ENCODE data around the gene AMN1. TPM values are rescaled to one million over a fixed set of nuclear protein-coding genes. Genes with fewer than 3 reads are reported as not detected.
"Not testable (repeated sequence)": the region's sequence is repeated elsewhere in the genome, so short reads cannot be mapped to it uniquely, and the experiment has no call there.

The AMN1 gene
- total RNA-seq, 1 donor from 2014 or later, result 3.9 TPM

- Histone ChIP-seq H3K4me2 (ENCODE audit: low read length) (no peak overlapping the region), H3K4me1 (ENCODE audit: insufficient read depth, low read length) (peaks cover 23% of the 10 kb centered on the region), H3K9me3 (ENCODE audit: insufficient read depth, low read depth, low read length) (no peaks in the 10 kb centered on the region), H2AFZ (ENCODE audit: low read depth, low read length) (no peak overlapping the region), H3K79me2 (ENCODE audit: insufficient read depth, low read length) (no peaks in the 10 kb centered on the region), H3K36me3 (ENCODE audit: insufficient read depth, low read length) (no peaks in the 10 kb centered on the region), H3K4me3 (ENCODE audit: insufficient read depth, low read depth, low read length) (no peak overlapping the region), H4K20me1 (ENCODE audit: insufficient read depth, low read length) (no peaks in the 10 kb centered on the region), H3K27me3 (ENCODE audit: insufficient read depth, low read length) (no peaks in the 10 kb centered on the region), H3K9ac (ENCODE audit: low read length) (no peak overlapping the region), H3K27ac (ENCODE audit: low read depth, low read length) (peak overlapping the region; percentile 56)
- DNase-seq (ENCODE audit: low read depth) (no peak), FAIRE-seq (no peak)
- no peak overlapping the region for H3K4me3 Mint-ChIP-seq (ENCODE audit: unreplicated experiment)
- H3K27me3 Mint-ChIP-seq (ENCODE audit: low read depth, unreplicated experiment), result no peaks in the 10 kb centered on the region
- H3K36me3 Mint-ChIP-seq (ENCODE audit: low read depth, unreplicated experiment), result no peaks in the 10 kb centered on the region
- TF ChIP-seq EZH2 (IDR thresholded peaks at IDR 0.05; ENCODE audit: insufficient read depth, low read length) (no peak), CTCF (IDR thresholded peaks at IDR 0.05; ENCODE audit: insufficient read depth, low read depth, low read length) (no peak)
- H3K4me1 Mint-ChIP-seq (ENCODE audit: low read depth, unreplicated experiment), result peaks cover 11% of the 10 kb centered on the region
- H3K9me3 Mint-ChIP-seq (ENCODE audit: unreplicated experiment), result no peaks in the 10 kb centered on the region
- H3K27ac Mint-ChIP-seq (ENCODE audit: unreplicated experiment), result no peak overlapping the region
Measured at GRCh38 chr12:31737345-31737744, 8.5 kb upstream of the AMN1 start.

- H3K27ac ChIP-seq (ENCODE audit: low read depth, low read length), result peak overlapping the region; percentile 56
- Mint-ChIP-seq H3K36me3 (ENCODE audit: low read depth, unreplicated experiment) (no peaks in the 10 kb centered on the region), H3K4me3 (ENCODE audit: unreplicated experiment) (no peak overlapping the region), H3K4me1 (ENCODE audit: low read depth, unreplicated experiment) (peaks cover 17% of the 10 kb centered on the region), H3K9me3 (ENCODE audit: unreplicated experiment) (no peaks in the 10 kb centered on the region), H3K27ac (ENCODE audit: unreplicated experiment) (peak overlapping the region; percentile 69), H3K27me3 (ENCODE audit: low read depth, unreplicated experiment) (no peaks in the 10 kb centered on the region)
- no peaks in the 10 kb centered on the region for H3K9me3 ChIP-seq (ENCODE audit: insufficient read depth, low read depth, low read length)
- H3K36me3 ChIP-seq (ENCODE audit: insufficient read depth, low read length), result no peaks in the 10 kb centered on the region
- H4K20me1 ChIP-seq (ENCODE audit: insufficient read depth, low read length), result no peaks in the 10 kb centered on the region
- H3K4me2 ChIP-seq (ENCODE audit: low read length), result peak overlapping the region; percentile 42
- no peak overlapping the region for H2AFZ ChIP-seq (ENCODE audit: low read depth, low read length)
- no peaks in the 10 kb centered on the region for H3K79me2 ChIP-seq (ENCODE audit: insufficient read depth, low read length)
- peak overlapping the region; percentile 29 for H3K9ac ChIP-seq (ENCODE audit: low read length)
- DNase-seq (ENCODE audit: low read depth), result peak; percentile 94
- no peak for TF ChIP-seq CTCF (IDR thresholded peaks at IDR 0.05; ENCODE audit: insufficient read depth, low read depth, low read length)
- TF ChIP-seq EZH2 (IDR thresholded peaks at IDR 0.05; ENCODE audit: insufficient read depth, low read length), result no peak
- H3K4me1 ChIP-seq (ENCODE audit: insufficient read depth, low read length), result peaks cover 27% of the 10 kb centered on the region
- no peak for FAIRE-seq
- no peak overlapping the region for H3K4me3 ChIP-seq (ENCODE audit: insufficient read depth, low read depth, low read length)
- no peaks in the 10 kb centered on the region for H3K27me3 ChIP-seq (ENCODE audit: insufficient read depth, low read length)
Measured at GRCh38 chr12:31736472-31736871, 7.7 kb upstream of the AMN1 start.

- not testable (repeated sequence) for H3K4me3 Mint-ChIP-seq (ENCODE audit: unreplicated experiment); H3K4me3 ChIP-seq (ENCODE audit: insufficient read depth, low read depth, low read length); H3K79me2 ChIP-seq (ENCODE audit: insufficient read depth, low read length); H3K36me3 Mint-ChIP-seq (ENCODE audit: low read depth, unreplicated experiment); H3K36me3 ChIP-seq (ENCODE audit: insufficient read depth, low read length); H3K27me3 ChIP-seq (ENCODE audit: insufficient read depth, low read length); H4K20me1 ChIP-seq (ENCODE audit: insufficient read depth, low read length); H3K9me3 Mint-ChIP-seq (ENCODE audit: unreplicated experiment); H3K27me3 Mint-ChIP-seq (ENCODE audit: low read depth, unreplicated experiment); H2AFZ ChIP-seq (ENCODE audit: low read depth, low read length); FAIRE-seq; H3K9me3 ChIP-seq (ENCODE audit: insufficient read depth, low read depth, low read length)
- Mint-ChIP-seq H3K4me1 (ENCODE audit: low read depth, unreplicated experiment) (peaks cover 15% of the 10 kb centered on the region), H3K27ac (ENCODE audit: unreplicated experiment) (peak overlapping the region; percentile 75)
- H3K4me2 ChIP-seq (ENCODE audit: low read length), result peak overlapping the region; percentile 35
- peak overlapping the region; percentile 52 for H3K9ac ChIP-seq (ENCODE audit: low read length)
- H3K27ac ChIP-seq (ENCODE audit: low read depth, low read length), result peak overlapping the region; percentile 88
- peaks cover 38% of the 10 kb centered on the region for H3K4me1 ChIP-seq (ENCODE audit: insufficient read depth, low read length)
- peak; percentile 78 for DNase-seq (ENCODE audit: low read depth)
Measured at GRCh38 chr12:31733549-31734432, 5.0 kb upstream of the AMN1 start.
